Measurements from ENCODE around the gene IFT122.

The IFT122 gene

DNA sequence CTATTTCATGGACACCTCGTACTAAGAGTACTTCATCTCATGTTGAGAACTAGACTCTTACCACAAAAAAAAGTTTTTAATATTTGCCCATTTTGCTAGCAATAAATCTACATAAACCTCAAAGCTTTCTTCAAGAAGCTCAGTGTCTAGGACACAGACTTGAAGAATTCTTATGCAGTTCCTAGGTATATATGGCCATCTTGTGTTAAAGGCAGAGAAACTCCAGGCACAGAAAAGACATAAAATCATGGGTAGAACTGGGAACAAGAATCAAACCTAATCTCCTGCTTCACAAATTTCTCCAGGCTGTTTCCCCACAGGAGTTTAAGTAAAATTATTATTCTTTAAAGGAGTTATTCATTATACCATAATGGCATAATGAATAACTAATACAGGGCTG is 4.7 kb upstream of the IFT122 start:
- DNase-seq (ENCODE audit: low read depth), result no peak

DNA sequence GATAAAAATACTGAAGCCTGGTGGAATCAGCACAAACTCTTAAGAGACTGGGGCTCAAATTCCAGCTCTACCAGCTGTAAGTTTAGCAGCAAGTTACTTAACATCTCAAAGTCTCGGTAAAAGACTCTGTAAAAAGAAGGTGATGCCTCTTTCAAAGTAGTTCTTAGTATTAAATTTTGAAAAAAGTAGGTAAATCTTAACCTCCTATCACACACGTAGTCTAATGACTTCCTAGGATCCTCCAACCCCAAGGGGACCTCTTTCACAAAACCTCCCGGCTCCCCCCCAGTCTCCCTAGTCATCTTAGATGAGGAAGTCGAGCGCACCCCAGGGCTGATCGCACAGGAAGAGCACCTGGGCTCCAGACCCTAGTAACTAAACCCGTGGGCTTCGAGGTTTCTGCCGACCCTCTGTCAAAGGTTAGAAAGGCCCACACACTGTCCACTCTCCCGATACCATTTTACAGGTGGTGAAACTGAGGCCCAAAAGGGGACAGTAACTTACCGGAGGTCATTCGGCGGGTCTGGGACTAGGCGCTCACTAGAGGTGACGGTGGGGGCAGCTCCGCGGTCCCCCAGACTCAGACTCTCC is 703 bp upstream of the IFT122 start:
- DNase-seq (ENCODE audit: low read depth), result peak; percentile 19

DNA sequence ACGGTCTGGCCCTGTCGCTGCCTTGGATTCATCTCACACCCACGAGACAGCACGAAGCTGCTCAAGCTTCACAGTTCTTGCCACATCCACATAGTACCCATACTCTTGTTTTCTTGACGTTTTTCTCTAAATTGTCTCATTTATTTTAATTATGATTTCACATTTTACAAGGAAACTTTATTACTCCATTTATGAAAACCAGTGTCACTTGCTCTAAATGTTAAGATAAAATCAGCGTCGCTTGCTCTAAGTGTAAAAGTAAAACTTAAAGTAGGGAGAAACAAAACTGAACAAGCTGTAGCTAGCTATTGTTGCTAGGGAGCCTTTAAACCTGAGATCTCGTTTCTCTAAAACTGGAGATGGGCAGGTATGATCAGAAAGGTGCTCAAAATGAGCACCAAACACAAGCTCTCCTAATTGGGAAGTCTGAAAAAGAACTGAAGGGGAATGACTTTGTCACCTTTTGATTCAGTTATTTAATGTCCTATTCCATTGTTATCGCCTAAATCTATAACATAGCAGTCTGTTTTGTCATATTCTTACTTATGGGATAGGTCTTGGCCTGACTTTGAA is 680 bp downstream of the IFT122 start:
- no peak for DNase-seq (ENCODE audit: low read depth)

DNA sequence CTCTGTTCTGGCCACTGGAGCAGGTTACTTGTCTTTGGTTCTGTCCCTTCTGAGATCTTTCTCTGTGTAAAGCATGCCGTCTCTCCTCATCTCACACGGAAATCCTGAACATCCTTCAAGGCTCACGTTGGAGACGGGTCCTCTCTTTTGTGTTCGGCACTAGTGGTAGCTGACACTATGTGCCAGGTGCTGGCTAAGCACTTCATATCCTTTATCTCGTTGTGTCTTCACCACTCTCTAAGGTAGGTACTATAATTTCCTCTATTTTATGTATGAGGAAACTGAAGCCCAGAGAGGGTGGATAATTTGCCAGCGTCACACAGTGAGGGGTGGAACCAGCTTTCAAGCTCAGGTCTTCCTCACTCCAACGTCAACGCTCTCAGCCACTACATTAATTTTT is 1.2 kb downstream of the IFT122 start:
- no peak for DNase-seq (ENCODE audit: low read depth)

DNA sequence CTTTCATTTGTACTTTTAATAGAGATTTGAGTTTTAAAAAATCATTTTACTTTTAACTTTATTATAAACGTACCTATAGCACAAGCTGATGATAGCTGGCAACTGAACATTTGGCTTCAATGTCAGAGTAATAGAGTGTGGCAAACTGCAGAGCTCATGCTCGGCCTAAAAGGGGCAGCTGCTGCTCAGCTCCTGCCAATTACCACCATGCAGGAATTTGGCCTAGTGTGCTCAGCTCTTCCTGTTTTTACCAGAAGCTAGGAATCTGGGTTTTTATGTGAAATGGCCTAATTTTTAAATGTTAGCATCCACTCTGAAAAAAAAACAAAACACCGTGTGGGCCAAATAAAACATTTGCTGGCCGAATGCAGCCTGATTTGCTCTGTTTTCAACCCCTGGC is 1.8 kb downstream of the IFT122 start:
- no peak for DNase-seq (ENCODE audit: low read depth)

DNA sequence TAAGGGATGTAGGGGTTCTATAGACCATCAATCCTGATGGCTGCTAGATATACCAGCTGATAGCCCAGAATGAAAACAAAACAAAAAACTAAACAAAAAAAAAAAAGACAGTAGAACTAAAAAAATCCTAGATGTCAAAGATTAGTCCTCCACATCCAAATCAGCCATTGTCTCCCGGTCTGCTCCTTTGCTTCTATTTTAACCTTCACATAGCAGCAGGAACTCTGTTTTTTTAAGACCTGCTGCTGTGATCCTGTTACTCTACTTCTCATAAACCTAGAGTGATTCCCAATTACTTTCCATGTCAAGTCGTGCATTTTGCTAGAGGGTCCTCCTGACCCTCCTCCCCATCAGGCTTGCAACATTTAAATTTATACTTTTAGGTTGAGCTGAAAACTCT is 2.5 kb downstream of the IFT122 start:
- DNase-seq (ENCODE audit: low read depth), result no peak

DNA sequence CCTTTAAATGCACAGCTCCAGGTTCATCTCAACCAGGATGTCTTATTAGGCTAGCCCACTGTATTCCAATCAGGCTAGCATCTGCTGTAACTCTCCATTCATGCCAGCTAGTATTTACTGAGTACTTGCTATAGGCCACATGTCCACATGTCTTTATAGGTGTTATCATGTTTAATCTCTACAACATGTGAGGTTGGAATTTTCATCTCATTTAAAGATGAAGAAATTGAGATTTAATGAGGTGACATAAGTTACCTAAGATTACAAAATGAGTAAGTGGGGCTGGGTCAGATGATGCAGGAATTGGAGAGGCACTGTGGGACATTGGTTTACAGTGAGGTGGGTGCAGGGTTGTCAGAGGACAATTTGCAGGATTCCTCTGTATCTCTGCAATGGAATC is 2.9 kb downstream of the IFT122 start:
- DNase-seq (ENCODE audit: low read depth), result no peak

DNA sequence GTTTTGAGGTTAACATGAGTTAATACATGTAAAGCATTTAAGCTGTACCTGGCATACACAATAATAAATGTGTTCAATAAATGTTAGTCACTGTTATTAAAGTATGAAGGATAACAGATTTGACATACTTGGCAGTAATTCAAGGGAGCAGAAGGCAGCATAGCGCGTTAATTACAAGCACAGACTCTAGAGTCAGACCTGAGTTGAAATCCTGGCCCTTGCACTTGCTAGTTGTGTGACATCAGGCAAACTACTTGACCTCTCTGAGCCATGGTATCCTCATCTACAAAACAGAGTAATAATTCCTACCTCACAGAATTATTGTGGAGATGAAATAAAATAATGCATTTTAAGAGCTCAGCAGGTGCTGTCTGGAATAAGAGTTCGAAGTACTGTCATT is 5.4 kb downstream of the IFT122 start:
- DNase-seq (ENCODE audit: low read depth), result no peak

DNA sequence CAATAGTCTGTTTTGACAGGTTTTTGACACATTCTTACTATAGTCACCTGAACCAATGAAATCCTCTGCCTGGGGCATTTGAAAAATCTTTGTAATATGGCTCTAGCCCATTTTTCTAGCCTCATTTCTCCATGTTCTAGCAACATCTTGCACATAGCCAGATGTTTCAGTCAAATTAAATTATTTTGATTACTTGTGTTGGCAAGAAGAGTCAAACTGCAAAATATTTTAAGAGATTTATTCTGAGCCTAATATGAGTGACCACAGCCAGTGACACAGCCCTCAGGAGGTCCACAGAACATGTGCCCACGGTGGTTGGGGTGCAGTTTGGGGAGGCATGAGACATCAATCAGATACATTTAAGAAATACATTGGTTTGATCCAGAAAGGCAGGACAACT is 6.9 kb downstream of the IFT122 start:
- DNase-seq (ENCODE audit: low read depth), result no peak

DNA sequence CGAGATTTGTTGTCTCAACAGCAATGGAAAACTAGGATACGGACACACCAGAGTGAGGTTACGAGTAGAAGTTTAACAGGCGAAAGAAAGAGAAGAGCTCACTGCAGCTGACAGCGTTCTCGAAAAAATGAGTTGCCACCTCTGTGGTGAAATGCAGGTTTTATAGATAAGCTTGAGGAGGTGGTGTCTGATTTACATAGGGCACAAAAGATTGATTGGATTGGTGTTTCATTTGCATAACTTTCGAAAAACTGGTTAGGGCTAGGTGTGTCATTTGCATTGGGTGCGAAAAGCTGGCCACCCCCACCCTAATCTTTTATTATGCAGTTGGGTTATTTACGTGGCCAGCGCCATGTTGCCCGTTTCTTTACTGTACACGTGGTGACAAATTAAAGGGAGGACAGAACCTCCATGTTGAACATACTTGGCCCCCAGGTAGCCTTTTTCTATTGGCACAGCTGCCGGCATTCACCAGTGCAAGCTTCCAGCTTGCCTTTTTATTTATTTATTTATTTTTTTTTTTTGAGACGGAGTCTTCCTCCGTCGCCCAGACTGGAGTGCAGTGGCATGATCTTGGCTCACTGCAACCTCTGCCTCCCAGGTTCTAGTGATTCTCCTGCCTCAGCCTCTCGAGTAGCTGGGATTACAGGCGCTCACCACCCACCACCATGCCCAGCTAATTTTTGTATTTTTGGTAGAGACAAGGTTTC is 8.3 kb downstream of the IFT122 start:
- no peak for DNase-seq (ENCODE audit: low read depth)

DNA sequence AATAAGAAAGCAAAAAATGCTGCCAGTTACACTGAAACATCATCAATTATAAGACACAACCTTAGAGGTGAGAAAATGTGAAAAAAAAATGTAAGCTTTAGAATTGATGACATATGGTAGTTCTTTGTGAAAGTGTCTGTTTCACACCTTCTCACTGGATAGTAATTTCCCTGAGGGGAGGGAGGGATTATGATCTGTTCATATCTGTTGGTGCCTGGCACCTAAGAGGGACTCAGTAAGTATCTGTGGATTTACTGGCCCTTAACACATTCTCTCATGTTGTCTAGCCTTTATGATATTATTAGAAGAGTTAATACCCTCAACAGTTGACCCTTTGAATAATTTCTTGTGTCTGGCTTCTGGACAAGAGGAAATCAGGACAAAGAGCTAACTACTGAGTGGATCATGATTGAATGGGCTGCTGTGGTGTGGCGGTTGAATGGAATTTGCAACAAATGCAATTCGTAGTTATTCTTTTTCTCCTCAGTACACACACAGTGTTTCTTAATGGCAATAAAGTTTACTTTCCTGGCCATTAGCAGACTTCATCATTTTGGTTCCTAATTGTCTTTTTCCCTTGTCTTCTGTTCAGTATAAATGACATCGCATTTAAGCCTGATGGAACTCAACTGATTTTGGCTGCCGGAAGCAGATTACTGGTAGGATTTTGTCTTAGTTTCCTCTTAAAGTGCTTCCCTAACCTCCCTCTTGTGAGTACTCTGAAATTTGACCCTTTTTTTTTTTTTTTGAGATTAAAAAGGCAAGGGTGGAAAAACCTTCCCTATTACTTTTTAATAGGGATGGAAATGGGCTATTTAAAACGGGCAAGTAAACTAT is 9.5 kb downstream of the IFT122 start:
- DNase-seq (ENCODE audit: low read depth), result no peak

DNA sequence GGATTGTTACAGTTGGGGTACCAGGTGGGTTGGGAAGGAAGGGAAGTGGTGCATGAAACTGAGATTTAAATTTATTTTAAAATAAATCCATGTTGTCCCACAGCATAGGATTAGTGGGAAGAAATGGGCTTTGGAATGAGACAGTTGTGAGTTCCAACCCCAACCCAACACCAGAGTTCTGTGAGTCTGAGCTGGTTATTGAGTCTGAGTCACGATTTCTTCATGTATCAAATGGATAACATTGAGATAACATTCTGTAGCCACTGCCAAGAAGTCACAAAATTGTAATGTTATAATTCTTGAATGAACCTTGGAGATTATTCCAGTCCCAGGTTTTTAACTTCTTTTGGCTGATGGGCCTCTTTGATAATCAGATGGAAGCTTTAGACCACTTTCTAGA is 13.7 kb downstream of the IFT122 start:
- no peak for DNase-seq (ENCODE audit: low read depth)

DNA sequence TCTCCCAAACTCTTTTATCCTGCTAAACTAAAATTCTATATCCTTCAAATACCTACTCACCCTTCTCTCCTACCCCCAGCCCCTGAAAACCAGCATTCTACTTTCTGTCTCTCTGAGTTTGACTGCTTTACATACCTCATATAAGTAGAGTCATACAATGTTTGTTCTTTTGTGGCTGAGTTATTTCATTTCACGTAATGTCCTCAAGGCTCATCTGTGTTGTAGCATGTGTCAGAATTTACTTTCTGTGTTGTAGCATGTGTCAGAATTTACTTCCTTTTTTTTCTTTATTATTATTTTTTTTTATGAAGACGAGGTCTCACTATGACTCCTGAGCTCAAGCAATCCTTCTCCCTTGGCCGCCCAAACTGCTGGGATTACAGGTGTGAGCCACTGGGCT is 20.1 kb downstream of the IFT122 start:
- no peak for DNase-seq (ENCODE audit: low read depth)

DNA sequence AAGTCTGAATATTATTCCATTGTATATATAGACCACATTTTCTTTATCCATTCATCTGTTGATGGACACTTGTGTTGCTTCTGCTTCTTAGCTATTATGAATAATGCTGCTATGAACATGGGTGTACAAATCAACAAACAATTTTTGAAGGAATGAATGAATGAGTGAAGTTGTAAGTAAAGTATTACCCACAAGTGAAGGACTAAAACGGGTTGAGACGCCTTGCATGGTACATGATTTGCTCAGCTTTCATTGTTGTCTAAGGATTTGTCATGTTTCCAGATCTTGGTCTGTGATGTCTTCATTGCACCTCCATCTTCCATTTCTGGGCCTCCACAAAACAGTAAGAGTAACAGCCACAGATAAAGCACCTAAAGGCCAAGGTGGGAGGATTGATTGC is 20.5 kb downstream of the IFT122 start:
- no peak for DNase-seq (ENCODE audit: low read depth)

DNA sequence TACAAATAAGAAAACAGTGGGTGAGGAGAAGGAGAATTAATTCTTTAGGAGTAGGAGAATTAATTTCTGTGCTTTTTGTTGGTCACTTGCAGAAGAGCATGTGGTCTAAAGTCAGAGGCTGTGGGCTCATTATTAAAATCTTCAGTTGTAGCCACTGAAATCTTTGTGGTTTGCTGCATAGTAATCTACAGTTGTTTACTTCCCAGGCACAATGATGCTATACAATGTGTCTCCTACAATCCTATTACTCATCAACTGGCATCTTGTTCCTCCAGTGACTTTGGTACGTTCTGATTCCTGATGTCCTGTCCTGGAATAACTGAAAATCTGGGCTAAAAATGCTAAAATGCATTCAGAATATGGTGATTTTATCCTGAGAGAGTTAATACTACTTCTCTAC is 21.0 kb downstream of the IFT122 start:
- no peak for DNase-seq (ENCODE audit: low read depth)

DNA sequence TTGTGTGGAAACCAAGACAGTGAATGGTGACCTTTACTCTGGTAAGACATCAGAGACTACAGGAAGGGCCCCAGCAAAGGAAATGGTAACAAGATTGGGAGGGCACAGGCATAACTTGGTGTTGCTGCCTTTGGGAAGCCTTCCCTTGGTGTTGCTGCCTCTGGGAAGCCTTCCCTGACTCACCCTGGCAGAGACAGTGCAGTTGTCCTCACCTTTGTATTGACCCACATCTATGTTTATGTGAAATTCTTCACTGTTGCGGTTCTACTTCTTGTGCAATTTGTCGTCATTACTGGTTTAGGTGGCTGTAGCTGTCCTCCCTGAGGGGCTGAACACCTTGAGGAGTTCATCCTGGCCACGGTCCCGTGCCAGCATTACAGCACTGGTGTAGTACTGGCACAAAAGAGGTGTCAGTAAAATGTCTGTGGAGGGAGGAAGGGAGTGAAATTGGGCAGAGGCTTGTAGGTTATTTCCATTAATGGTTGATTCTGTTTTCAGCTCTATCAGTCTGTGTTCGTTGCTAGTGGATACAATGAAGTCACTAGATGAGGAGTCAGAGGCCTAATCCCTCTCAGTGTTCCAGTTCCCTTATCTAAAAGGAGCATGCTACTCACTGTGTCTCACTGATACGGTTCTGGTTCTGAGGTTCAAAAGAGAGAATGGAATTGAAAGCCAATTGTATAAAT is 21.6 kb downstream of the IFT122 start:
- no peak for DNase-seq (ENCODE audit: low read depth)

DNA sequence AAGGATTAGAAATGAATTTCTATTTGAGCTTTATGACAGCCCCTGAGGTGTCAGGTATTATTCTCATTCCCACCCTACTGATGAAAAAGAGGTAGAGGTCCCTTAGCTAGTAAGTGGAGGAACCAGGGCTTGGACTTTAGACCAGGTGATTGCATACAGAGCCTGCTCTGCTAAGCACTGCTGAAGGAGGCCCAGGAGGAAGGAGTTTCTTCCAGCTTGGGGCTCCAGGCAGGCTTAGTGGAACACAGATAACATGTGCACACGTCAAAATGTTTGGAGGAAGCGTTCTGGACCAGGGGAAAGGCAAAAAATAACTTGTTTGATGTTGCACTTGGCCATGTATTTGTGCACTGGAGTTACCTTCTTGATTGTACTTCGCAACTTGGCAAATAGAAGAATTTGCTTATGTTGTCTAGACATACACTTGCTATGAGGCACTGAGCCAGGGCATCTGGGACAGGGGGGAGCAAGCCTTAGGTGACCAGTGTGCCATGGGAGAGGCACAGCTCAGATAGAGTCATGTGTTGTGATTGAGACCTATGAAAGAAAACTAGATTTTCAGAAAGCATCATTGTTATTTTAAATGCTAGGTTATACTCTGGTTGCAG is 22.4 kb downstream of the IFT122 start:
- DNase-seq (ENCODE audit: low read depth), result no peak

DNA sequence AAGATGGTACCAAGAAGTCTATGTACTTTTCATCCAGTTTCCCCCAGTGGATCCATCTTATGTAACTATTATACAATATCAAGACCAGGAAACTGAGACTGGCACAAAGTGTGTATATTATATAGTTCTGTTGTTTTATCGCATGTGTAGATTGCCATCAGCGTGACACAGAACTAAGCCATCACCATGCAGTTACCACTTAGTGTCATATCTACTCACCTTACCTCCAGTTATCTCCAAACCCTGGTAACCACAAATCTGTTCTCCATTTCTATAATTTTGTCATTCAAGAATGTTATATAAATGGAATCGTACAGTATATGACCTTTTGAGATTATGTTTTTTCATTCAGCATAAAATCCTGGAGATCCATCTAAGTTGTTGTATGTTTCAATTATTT is 23.1 kb downstream of the IFT122 start:
- no peak for DNase-seq (ENCODE audit: low read depth)

DNA sequence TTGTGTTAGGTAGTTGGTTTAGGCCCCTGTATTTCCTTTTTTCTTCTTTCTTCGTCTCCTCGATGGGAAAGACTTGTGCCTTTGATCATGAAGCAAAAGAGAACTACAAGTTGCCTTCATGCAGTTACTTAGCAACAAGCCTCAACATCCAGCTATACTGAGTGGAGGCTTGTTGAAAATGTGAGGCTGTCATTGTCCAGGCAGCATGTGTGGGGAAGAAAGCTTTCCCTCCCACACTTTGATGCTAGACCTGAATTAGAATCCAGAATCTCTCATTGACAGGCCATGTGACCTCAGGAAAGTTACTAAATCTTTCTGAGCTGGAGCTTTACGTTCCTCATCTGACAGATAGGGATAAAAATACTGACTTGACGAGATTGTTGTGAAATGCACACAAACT is 23.7 kb downstream of the IFT122 start:
- DNase-seq (ENCODE audit: low read depth), result no peak

DNA sequence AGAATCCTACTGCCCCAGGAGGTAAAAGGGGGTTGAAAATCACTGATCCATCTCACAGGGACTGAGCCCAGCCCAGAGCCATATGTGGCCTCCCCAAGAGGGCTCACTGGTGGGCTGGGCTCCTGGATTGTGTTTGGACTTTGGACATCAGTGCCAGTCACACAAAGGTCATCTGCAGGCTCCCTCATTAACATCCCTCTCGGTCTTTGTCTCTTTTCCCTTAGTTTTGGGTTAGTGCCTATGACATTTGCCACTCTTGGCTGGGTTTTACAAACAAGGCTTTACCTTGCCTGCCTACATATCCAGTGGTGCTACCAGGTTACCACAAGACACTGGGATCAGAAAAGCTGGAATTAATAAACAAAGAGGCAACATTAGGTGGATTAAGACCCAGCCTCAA is 27.9 kb downstream of the IFT122 start:
- no peak for DNase-seq (ENCODE audit: low read depth)

DNA sequence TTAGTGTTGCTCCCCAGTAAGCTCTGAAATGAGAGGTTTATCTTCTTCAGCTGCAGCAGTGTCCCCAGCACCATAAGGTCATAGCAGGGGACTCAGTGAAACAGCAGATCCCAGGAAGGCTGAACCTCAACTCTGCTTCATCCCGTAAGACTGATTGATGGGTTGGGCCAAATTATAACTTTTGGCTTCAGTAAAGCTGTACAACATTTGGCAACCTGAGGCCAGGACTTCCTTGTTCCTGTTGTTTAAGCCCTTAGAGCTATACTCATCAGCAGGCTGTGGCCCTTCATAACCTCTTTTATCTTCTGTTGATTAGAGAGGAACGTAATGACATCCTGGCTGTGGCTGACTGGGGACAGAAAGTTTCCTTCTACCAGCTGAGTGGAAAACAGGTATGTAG is 29.0 kb downstream of the IFT122 start:
- DNase-seq (ENCODE audit: low read depth), result no peak

DNA sequence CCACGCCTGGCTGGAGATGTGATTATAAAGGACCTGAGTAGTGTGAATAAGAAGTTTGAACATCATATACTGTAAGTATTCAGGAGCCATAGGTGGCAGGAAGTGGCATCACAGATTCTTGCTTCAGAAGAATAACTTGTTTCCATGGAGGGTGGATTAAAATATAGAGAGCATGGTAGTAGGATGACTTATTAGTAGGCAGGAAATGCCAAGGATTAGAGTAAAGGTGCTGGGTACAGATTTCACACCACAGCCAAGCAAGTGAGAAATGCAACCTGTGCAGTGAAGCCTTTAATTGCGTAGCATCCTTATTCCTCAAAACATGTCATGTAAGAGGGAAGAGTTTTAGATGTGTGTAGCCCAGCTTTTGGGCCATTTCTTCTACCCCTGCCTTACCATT is 30.8 kb downstream of the IFT122 start:
- no peak for DNase-seq (ENCODE audit: low read depth)

Measured in activated gamma-delta T cell treated with anti-CD3 and anti-CD28 coated beads, Interleukin-2, amount 50 U/mL, for 16 hours (primary cell).